ENCODE measurements around the gene CCDC9B. TPM values are rescaled to one million over a fixed set of nuclear protein-coding genes. Genes with fewer than 3 reads are reported as not detected.
A peak's percentile ranks its signal among the peaks of the same experiment; 100 is the strongest.

CCDC9B gene
- total and polyA plus RNA-seq, 2 of the 4 experiments (the other 2 are of a cell fraction), result 19.7 to 30.9 TPM

DNA sequence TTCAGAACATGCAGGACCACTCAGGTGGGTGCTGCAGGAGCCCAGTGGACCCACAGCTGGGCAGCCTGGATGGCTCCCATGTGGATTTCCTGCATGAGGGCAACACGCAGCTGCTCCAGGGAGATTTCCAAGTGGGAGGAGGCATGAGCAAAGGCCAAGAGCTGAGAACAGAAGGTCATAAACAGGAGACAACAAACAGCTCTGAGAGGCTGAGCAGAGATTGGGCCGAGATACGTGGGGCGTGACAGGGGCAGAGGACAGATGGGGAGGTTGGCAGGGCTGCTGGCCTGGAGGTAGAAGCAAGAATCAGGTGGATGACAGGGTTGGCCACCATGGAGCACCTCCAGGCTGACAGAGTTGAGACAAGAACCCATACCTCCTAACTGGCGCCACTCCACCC is 13.0 kb upstream of the CCDC9B start:
- no peak overlapping the region for H3K18ac ChIP-seq (ENCODE audit: low read depth, low read length)
- H3K23ac ChIP-seq (ENCODE audit: low read depth, low read length), result no peak overlapping the region
- intact Hi-C loops (cut with micrococcal nuclease), result no loop called here
- dilution Hi-C loops (cut with HindIII; ENCODE audit: low sequenced_read_pairs, unreplicated experiment), result no loop called here
- H2BK120ac ChIP-seq (ENCODE audit: low read depth, low read length), result no peak overlapping the region
- no peaks in the 10 kb centered on the region for H3K36me3 ChIP-seq (ENCODE audit: control insufficient read depth, insufficient read depth, low read length)
- H2AK5ac ChIP-seq (ENCODE audit: low read depth, low read length), result no peak overlapping the region
- H4K91ac ChIP-seq (ENCODE audit: insufficient read depth, low read depth, low read length), result no peak overlapping the region
- CTCF ChIA-PET, result interaction anchor here (0.7 to 4.2 kb wide), 2 partner anchors 10 to 32 kb away, joined by 3 to 15 read pairs; no protein-coding TSS in a partner anchor
- WGBS, 2 experiments (ENCODE audit: extremely low coverage in 2 of 2, insufficient read length in 1 of 2), result 33% methylated on average over 1 of the region's 5 CpGs; no CpG with 5 or more reads in 1 of the 2 experiments
- H3K14ac ChIP-seq (replicated peaks; ENCODE audit: low read depth, low read length), result no peak overlapping the region
- no peak overlapping the region for H2BK5ac ChIP-seq (ENCODE audit: low read depth, low read length, poor library complexity, severe bottlenecking)
- DNase-seq (no peak), ATAC-seq (ENCODE audit: low read depth) (no peak)
- no peak overlapping the region for H2BK20ac ChIP-seq (ENCODE audit: low read depth, low read length)
- H3K27me3 ChIP-seq (ENCODE audit: control insufficient read depth, insufficient read depth, low read length), result peaks cover 18% of the 10 kb centered on the region
- no peaks in the 10 kb centered on the region for H3K9me3 ChIP-seq (ENCODE audit: control insufficient read depth, insufficient read depth, low read length)
- no peak overlapping the region for H4K8ac ChIP-seq (ENCODE audit: low read depth in 2 of 2, low read length in 2 of 2)
- no peaks in the 10 kb centered on the region for H3K9me1 ChIP-seq (ENCODE audit: insufficient read depth, low read length)
- H3K79me1 ChIP-seq (ENCODE audit: low read depth in 1 of 2, low read length in 2 of 2), result no peaks in the 10 kb centered on the region
- no peak overlapping the region for H4K5ac ChIP-seq (ENCODE audit: low read depth, low read length)
- H3K4ac ChIP-seq (ENCODE audit: low read depth, low read length), result no peak overlapping the region
- H3K4me3 ChIP-seq (ENCODE audit: insufficient read depth, low read depth, low read length), result no peak overlapping the region
- in situ Hi-C loops (cut with MboI; ENCODE audit: low sequenced_read_pairs), result no loop called here
- peak overlapping the region; percentile 20 for H2AK9ac ChIP-seq (replicated peaks; ENCODE audit: low read depth, low read length, poor library complexity)
- H3K27ac ChIP-seq (ENCODE audit: insufficient read depth, low read length), result no peak overlapping the region
- no peak overlapping the region for H2BK15ac ChIP-seq (ENCODE audit: low read depth, low read length)
- no peak for TF ChIP-seq MAZ (IDR thresholded peaks at IDR 0.05; ENCODE audit: borderline replicate concordance, low read depth, low read length)
- no peak for TF ChIP-seq POLR2A (IDR thresholded peaks at IDR 0.05; ENCODE audit: low read depth, low read length)
- TF ChIP-seq RAD21 (IDR thresholded peaks at IDR 0.05; ENCODE audit: low read length), result no peak
- TF ChIP-seq SMC3 (IDR thresholded peaks at IDR 0.05; ENCODE audit: low read depth, low read length), result no peak
- TF ChIP-seq BHLHE40 (IDR thresholded peaks at IDR 0.05; ENCODE audit: low read depth, low read length), result no peak
- no peak for TF ChIP-seq MAFK (IDR thresholded peaks at IDR 0.05; ENCODE audit: low read depth, low read length)
- TF ChIP-seq, protein P1, sequence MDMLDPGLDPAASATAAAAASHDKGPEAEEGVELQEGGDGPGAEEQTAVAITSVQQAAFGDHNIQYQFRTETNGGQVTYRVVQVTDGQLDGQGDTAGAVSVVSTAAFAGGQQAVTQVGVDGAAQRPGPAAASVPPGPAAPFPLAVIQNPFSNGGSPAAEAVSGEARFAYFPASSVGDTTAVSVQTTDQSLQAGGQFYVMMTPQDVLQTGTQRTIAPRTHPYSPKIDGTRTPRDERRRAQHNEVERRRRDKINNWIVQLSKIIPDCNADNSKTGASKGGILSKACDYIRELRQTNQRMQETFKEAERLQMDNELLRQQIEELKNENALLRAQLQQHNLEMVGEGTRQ (IDR thresholded peaks at IDR 0.05; ENCODE audit: low read depth, low read length), result no peak
- no peak for TF ChIP-seq CEBPB (IDR thresholded peaks at IDR 0.05; ENCODE audit: low read depth, low read length)
- TF ChIP-seq, protein P2, sequence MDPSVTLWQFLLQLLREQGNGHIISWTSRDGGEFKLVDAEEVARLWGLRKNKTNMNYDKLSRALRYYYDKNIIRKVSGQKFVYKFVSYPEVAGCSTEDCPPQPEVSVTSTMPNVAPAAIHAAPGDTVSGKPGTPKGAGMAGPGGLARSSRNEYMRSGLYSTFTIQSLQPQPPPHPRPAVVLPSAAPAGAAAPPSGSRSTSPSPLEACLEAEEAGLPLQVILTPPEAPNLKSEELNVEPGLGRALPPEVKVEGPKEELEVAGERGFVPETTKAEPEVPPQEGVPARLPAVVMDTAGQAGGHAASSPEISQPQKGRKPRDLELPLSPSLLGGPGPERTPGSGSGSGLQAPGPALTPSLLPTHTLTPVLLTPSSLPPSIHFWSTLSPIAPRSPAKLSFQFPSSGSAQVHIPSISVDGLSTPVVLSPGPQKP (IDR thresholded peaks at IDR 0.05; ENCODE audit: borderline replicate concordance, low read depth, low read length), result no peak
- no peak overlapping the region for H3K4me2 ChIP-seq (ENCODE audit: low read depth, low read length)
- no peak overlapping the region for H3K9ac ChIP-seq (ENCODE audit: low read depth, low read length)
- no TSS peak for BruUV-seq (replicated peaks)
- peaks cover 5% of the 10 kb centered on the region; the same call in 1 of the 2 replicates for H3K4me1 ChIP-seq (ENCODE audit: control insufficient read depth, insufficient read depth, low read length)
- no peak overlapping the region for H3K56ac ChIP-seq (ENCODE audit: extremely low read depth, insufficient read depth, low read length)
- H2AFZ ChIP-seq (replicated peaks; ENCODE audit: low read length, poor library complexity), result no peak overlapping the region
- POLR2A ChIA-PET (ENCODE audit: unreplicated experiment), result no interaction called here
- H4K20me1 ChIP-seq (ENCODE audit: insufficient read depth, low read length), result no peaks in the 10 kb centered on the region

Measured in IMR-90 (cell line).